Cortex of kidney (tissue), 1 donor: ENCODE measurements around the gene PATJ.
"Not testable (repeated sequence)": the region's sequence is repeated elsewhere in the genome, so short reads cannot be mapped to it uniquely, and the experiment has no call there.

Experiments
- DNase-seq: peaks from one replicate; lab custom pipeline; 2025; lab: John Stamatoyannopoulos, UW

Gene PATJ

DNA sequence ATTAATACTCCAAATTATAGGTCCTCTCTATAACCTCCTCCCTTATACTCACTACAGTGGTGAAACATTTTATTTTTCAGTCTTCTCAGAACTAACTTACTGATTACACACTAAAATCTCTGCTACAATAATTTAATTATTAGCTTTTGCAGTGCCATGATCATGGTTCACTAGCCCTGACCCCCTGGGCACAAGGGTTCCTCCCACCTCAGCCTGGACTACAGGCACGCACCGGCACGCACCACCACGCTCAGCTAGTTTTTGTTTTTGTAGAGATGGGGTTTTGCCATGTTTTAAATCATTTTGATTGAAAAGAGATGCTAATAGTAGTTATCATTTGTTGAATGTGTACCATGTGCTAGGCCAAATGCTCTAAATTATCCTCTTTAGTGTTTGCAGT lies 6.3 kb downstream of the PATJ start:
- DNase-seq: no peak

DNA sequence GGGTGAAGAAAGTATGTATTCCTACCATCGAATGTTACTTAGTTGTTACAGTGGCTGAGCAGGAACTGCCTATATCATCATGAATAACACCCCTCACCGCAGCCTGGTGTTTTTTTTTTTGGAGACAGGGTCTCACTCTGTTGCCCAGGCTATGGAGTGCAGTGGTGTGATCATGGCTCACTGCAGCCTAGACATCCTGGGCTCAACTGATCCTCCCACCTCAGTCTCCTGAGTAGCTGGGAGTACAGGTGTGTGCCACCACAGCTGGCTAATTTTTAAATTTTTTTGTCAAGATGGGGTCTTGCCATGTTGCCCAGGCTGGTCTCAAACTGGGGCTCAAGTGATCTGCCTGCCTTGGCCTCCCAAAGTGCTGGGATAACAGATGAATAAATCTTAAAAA lies 7.3 kb downstream of the PATJ start:
- no peak for DNase-seq

DNA sequence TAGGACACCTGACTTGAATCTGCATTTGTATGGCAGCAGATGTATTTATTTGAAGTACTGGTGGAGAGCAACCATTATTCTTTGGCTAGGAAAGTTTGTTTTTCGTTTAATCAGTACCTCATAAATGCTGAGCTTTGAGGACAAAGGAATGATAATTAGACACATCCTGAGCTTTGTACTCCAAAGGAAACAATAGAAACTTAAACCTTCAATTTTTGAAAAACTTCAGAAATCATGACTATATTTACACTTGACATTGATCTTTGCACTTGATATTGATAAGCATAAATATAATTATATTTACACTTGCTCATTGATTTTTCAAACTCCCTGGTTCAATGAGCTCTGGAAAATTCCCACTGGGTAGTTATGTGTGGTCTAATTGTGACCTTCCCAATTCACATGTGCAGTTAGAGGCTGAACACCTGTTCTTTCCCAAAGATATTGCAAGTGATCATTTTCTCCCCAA lies 10.7 kb downstream of the PATJ start:
- no peak for DNase-seq

DNA sequence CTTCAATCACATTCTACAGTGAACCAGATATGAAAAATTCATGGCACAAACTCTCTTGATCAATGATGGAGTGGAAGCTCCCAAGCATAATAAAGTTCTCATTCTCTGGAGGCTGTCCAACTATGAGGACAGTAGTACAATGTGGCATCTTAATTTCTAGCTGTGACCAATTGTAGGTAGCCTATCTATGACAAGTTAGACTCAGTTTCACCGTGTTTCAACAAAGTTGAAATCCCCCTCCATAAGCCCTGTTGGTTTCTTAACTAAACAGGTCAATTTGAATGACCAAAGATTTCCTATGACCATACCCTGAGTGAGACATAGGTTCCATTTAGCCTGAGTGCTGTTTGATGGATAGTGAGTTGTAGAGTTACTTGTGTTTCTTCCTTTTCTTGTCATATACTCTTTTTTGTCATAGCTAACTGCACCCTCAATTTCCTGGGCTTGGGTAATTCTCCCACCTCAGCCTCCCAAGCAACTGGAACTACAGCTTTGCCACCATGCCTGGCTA lies 11.8 kb downstream of the PATJ start:
- DNase-seq: no peak

DNA sequence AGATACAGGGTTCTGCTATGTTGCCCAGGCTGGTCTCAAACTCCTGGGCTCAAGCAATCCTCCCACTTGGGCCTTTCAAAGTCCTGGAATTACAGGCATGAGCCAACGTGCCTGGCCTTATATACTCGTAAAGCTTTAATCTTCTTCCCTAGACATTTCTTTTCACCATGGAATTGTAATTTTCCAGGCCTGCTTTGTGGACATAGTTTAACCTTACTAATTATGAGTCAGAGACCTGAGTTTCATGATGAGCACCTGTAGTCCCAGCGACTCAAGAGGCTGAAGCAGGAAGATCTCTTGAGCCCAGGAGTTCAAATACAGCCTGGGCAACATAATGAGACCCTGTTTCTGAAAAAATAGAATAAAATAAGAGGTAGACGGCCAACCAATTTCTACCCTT lies 12.3 kb downstream of the PATJ start:
- no peak for DNase-seq

DNA sequence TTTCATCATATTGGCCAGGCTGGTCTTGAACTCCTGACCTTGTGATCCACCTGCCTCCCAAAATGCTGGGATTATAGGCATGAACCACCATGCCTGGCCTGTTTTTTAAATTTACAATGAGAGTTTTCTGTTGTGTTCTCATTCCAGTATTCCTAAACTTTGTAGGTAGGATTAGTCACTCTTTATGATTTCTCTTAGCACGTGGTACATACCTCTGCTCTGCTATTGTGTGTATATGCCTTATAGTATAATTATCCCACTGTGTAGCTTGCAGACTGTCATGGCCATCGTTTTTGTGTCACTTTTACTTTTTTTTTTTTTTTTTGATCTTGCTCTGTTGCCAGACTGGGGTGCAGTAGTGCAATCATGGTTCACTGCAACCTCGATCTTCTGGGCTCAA lies 14.5 kb downstream of the PATJ start:
- no peak for DNase-seq

DNA sequence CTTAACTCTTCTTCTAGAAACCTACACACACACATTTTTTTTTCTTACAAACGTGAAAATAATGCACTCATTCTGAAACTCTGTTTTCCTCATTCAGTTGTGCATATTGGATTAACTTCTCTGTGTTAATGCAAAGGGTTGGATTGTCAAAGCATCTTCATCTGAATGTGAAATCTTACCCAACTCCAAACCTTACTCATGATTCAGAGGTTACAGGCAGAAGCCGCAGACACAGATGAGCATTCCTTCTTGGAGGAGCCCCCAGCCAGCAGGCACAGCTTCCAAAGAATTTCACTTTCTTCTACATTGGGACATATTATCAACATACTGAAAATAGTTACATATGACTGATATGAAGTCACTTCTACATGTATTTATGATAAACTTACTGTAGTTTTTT lies 15.7 kb downstream of the PATJ start:
- no peak for DNase-seq

DNA sequence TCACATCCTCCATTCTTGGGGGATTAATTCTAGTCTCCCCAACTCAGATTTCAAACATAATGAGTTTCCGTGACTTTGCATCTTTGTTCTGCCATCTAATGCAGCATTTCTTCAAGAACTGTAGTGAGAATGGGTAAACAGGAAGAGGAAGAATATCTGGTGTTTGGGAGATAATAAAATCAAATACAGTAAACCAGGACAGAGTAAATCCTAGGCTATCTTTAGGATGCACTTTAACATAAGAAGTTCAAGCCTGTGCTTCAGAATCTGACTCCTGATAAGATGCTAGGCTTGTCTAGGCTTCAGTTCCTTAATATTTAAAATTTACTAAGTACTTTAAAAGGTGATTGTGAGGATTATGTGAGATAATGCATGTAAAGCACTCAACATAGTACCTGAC lies 27.9 kb downstream of the PATJ start:
- DNase-seq: no peak

DNA sequence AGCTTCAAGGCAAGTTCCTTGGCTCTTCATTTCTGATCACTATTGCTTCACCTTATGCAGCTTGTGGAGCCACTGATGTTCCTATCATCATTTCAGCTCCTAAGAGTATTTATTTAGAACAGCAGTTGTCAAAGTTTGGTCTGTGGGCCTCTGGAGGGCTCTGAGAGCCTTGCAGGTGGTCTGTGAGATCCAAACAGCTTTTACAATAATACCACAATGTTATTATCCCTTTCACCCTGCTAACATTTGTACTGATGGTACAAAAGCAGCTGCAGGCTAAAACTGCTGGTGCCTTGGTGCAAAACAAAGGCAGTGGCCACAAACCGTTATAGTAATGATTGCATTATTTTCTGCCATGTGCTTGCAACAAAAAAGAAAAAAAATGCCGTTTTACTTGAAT lies 33.8 kb downstream of the PATJ start:
- no peak for DNase-seq

DNA sequence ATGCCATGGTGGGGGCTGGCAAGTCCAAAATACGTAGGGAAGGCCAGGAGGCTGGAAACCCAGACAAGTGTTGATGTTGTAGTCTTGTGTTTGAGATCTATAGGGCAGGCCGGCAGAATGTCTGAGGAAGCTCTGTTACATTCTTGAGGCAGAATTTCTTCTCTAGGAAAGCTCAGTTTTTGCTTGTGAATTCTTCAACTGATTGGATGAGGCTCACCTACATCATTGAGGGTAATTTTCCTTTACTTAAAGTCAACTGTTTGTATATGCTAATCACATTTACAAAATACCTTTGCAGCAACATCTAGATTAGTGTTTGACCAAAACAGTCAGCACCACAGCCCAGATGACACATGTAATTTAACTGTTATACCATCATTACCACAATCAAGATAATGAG lies 37.0 kb downstream of the PATJ start:
- no peak for DNase-seq

DNA sequence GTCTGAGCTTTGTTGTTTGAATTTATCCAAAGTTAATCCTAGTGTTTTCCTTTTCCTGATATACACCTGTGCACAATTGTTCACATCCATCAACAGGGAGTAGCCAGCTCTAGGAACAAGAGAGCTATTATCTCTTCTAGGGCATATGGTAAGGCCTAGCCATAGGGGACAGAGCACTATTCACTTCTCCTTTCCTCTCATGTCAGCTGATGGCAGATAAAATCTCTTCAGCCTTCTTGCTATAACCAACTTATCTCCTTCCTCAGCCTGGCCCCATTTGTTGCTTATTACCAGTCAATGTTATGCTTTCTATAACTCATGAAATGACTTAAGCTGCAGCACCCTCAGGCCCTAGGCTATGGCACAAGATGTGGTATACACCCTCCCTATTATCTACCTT lies 38.9 kb downstream of the PATJ start:
- no peak for DNase-seq

DNA sequence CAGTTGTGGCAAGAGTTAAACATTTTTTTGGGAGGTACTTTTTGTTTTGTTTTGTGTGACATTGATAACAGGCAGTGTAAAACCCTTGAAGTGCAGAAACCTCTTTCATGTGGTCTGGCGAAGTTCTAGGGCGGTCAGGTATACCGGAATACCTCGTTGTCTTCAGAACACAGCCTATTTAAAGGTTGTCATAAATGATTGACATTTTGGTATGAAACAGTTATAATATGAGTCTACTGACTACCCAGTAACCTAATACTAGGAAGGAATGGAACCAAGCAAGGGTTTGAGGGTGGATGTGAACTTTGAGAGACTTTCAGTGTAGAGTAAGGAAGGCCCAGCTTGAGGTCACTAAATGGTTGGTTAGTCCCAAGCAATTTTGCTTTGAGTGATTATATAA lies 40.5 kb downstream of the PATJ start:
- DNase-seq: no peak

DNA sequence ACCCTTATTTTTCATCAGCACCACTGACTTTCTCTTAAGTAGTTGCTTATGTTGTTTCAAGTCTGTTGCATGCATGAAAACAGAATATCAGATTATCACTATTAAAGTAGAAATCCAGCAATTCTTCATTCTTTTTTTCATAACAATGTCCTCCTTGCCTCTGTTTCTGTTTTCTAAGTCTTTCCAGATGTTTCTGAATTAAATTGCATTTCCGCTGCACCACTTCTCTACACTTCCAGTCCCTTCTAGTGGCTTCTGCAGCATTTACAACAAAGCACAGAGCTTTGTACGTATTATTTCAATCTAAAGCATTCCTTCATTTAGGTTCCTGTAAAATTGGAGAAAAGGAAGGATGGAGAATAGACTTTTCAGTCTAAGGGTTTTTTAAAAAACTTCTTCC lies 42.4 kb downstream of the PATJ start:
- no peak for DNase-seq

DNA sequence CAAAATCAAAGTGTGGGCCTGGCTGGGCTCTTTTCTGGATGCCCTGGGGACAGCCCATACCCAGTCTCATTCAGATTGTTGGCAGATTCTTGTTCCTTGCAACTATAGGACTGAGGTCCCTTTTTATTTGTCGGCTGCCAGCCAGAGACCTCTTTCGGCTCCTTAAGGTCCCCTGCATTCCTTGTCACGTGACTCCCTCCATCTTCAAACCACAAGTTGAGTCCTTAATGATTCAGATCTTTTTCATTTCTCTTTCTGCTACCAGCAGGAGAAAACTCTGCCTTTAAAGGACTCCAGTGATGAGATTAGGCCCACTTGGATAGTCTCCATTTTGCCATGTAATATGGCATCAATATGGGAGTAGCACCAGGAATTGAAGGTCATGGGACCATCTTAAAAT lies 48.6 kb downstream of the PATJ start:
- no peak for DNase-seq

DNA sequence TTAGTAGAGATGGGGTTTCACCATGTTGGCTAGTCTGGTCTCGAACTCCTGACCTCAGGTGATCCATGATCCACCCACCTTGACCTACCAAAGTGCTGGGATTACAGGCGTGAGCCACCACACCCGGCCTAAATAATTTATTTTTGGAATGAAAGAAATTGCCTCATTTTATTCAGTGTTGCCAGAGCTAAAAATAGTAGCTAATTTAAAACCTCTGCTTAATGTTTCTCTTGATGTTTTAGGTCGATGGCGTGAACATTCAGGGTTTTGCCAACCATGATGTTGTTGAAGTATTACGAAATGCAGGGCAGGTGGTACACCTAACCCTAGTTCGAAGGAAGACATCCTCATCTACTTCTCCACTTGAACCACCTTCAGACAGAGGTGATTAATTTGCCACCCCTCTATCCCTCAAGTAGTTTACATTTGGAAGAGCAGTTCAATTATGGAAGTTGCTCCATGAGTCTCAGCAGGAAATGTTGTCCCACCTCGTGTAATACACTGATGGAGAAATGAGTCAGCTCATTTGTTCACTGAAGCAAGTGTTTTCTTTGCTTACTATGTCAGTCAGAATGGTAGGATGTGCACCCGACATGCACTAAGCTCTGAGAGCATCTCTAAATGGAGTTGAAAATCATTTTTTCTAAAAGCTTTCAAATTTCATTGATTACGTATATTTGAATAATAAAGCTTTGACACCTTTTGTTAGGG lies 54.9 kb downstream of the PATJ start:
- no peak for DNase-seq

DNA sequence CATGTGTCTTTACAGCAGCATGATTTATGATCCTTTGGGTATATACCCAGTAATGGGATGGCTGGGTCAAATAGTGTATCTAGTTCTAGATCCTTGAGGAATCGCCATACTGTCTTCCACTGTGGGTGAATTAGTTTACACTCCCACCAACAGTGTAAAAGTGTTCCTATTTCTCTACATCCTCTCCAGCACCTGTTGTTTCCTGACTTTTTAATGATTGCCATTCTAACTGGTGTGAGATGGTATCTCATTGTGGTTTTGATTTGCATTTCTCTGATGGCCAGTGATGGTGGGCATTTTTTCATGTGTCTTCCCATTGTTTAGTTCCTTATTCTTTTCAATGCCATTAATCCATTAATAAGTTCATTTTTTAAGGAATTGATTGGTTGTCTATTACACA lies 58.8 kb downstream of the PATJ start:
- DNase-seq: not testable (repeated sequence)

DNA sequence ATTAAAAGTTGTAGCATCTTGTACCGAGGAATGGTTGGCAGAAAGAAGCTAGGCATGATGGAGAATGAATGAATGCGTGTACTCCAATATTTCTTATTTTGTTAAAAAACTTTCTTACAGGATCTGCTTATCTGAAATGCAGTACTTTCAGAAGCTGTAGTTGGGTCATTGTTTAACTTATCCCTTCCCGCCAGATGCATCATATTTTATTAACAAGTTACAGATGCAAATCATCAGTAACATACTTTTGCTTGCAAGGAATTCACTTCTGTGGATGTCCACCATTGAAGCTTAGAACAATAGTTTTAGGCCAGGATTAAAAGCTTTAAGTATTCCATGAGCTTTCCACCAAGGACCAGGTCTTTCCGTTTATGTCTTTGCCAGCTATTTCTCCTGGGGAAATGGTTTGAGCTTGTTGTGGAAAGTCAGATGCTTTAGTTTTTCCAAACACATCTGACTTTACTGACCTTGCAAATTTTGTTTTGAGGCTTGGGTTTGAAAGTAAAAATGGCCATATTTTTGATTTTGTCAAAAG lies 65.4 kb downstream of the PATJ start:
- no peak for DNase-seq

DNA sequence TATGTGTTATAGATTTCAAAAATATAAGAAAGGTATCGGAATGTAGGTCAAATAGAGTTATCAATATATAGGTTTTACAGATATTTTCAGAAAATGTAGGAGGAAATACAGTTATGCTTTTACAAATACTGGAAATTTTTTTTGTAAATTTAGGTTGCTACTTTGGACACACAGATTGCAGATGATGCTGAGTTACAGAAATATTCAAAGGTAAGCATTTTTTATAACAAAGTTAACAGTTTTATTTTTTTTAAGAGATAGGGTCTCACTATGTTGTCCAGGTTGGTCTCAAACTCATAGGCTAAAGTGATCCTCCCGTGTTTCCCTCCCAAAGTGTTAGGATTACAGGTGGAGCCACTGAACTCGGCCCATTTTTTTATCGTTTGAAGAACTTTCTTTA lies 66.0 kb downstream of the PATJ start:
- DNase-seq: no peak

DNA sequence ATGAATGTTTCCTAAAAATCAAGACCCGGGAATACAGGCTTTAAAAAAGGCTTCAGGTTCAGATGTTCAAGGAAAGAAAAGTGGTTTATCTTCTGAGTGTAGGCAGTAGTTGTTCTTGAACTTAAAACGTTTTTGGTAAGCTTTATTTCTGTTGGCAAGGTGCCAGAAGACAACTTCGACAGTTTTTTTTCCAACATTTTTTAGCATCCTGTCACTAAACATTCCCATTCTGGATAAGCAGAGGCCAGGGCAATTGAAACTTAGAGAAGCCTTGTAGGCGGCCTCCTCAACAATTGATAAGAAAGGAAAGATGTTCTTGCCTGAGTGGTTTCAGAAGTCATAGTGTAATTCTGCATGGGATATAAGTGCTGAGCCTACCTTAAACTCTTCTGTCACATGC lies 66.7 kb downstream of the PATJ start:
- no peak for DNase-seq

DNA sequence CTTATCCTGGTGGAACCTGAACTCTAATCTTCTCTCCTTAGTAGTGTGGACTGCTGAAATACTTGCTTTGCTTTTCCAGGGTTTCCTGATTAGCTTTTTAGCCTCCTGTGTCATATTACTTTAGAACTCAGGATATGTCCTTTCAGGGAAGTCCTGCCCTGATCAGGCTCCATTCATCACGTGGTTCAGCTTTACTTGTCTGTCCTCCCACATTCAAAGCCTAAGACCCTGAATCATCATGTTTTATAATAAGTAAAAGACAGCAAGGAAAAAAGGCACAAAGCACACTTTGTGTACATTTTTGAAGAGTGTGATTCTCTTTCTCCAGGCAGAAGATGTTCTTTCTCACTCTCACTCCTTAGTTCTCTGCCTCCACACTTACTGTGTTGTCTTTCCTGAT lies 70.6 kb downstream of the PATJ start:
- DNase-seq: no peak

DNA sequence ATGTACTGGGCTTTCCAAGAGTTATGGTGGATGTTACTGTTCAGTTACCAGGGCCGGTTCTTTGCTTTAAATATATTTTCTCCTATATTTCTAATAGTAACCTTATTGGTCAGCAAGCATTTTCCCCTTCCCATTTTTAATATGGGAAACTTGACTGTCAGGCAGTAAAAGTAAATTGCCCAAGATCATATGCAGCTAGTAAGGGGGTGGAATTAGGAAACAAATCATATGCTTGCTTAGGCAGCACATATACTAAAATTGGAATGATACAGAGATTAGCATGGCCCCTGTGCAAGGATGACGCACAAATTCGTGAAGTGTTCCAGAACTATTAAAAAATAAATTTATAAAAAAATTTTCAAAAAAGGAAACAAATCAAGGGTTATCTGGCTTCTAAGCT lies 73.9 kb downstream of the PATJ start:
- no peak for DNase-seq

DNA sequence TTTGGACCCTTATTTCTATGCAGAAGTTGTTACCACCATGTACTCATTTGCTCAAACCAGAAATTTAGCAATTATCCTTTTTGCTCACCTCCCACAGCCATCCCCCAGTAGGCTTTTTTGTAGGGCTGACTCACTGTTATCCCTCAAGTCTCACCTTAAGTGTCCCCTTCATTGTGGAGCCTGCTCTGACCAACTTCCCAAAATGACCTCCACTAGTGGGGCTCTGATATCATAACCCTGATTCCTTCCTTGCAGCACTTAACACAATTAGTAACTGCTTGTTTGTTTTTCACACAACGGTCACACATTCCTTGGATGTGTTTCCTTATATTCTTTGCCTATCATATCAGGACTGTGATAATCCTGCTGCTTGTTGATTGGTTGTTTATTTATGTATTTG lies 76.7 kb downstream of the PATJ start:
- no peak for DNase-seq

DNA sequence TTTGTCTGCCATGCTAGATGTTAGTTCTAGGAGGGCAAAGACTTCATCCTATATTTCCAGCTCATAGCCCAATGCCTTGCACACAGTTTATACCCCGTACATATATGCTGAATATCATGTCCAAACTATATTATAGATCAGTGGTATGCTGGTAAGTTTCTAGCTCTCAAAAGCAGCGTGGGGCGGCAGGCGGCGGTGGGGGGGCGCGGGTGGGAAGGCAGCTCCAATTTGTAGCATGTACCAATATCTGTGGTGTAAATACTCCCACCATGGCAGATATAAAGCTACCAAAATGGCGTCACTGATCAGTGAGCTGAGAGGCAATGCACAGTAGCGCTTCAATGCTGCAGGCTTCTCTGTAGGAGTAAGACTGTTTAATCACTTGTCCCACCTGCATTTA lies 77.1 kb downstream of the PATJ start:
- no peak for DNase-seq

DNA sequence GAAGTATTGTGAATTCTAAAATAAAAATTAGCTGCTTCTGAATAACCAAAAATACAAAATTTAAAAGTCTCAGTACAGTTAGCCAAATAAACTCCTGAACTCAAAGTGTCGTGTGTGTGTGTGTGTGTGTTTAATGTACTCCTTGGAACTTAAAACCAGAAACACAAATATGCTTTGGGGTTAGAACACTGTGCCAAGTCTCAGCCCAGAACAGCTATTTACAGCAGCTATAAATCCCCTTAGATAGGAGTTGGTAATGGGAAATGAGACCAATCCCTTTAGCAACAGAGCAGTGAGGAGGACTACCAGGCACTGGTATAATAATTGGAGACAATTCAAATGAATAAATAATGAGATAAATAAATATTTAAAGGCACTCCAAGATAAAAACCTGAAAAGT lies 83.1 kb downstream of the PATJ start:
- DNase-seq: no peak
